Left ventricle myocardium inferior (tissue), 1 donor: Measurements from ENCODE around the gene NHSL1. TPM values are rescaled to one million over a fixed set of nuclear protein-coding genes. Genes with fewer than 3 reads are reported as not detected.

Experiments used
- DNase-seq: peaks from one replicate; pipeline ENCODE4 v3.0.0-alpha.2; 2020
- H3K27ac ChIP-seq: fragments of 200-600 bp; replicated peaks from 2 replicates; pipeline ENCODE4 v1.8.0; 2021
- H3K27me3 ChIP-seq: fragments of 200-600 bp; 2 replicates; pipeline ENCODE4 v1.8.0; 2021; ENCODE audit warnings: low read depth
- H3K36me3 ChIP-seq: fragments of 200-600 bp; 2 replicates; pipeline ENCODE4 v1.8.0; 2021
- H3K4me1 ChIP-seq: fragments of 200-600 bp; 2 replicates; pipeline ENCODE4 v1.8.0; 2021
- H3K4me3 ChIP-seq: fragments of 200-600 bp; 2 replicates; pipeline ENCODE4 v1.8.0; 2021; ENCODE audit warnings: mild to moderate bottlenecking, moderate library complexity
- H3K9me3 ChIP-seq: fragments of 200-600 bp; replicated peaks from 2 replicates; pipeline ENCODE4 v1.8.0; 2021
- CTCF ChIP-seq: fragments of 200-600 bp; IDR thresholded peaks from 2 replicates; pipeline ENCODE4 v1.8.0; 2021; ENCODE audit warnings: antibody characterized with exemption, mild to moderate bottlenecking, borderline replicate concordance
- intact Hi-C: fragments of 100-400 bp; cut with micrococcal nuclease; formaldehyde crosslinking; loops from one replicate; pipeline ENCODE4 v1.11.0; 2022
- total RNA-seq: library from RNA; stranded (reverse); fragmentation: NEBNext Ultra II Directional; extraction: Animal tissue kit (Norgen Biotek cat#: 25700); gene quantifications from one replicate; pipeline ENCODE4 v1.2.1, GENCODE V29; 2021
- donor health status: DM: no; HTN: yes; CAD: no; lungs with severe emphysema.

Gene NHSL1
- total RNA-seq, 1 donor from 2014 or later: 44.7 TPM

- Histone ChIP-seq H3K27ac (peak overlapping the region; percentile 83), H3K4me3 (peak overlapping the region; percentile 65), H3K9me3 (no peaks in the 10 kb centered on the region), H3K36me3 (no peaks in the 10 kb centered on the region), H3K27me3 (no peaks in the 10 kb centered on the region), H3K4me1 (peaks cover 65% of the 10 kb centered on the region)
- DNase-seq: no peak
- intact Hi-C loops: no loop called here
- no peak for TF ChIP-seq CTCF
These were observed 44.4 kb upstream of the NHSL1 start for GRCh38 chr6:138543657-138544056.

GRCh38 chr6:138541823-138542481 lies 42.7 kb upstream of the NHSL1 start:
- Histone ChIP-seq H3K9me3 (no peaks in the 10 kb centered on the region), H3K4me3 (peak overlapping the region; percentile 65), H3K4me1 (peaks cover 78% of the 10 kb centered on the region), H3K36me3 (no peaks in the 10 kb centered on the region), H3K27me3 (no peaks in the 10 kb centered on the region), H3K27ac (peak overlapping the region; percentile 83)
- intact Hi-C loops: no loop called here
- TF ChIP-seq CTCF: no peak
- no peak for DNase-seq

- peak overlapping the region; percentile 65 for H3K4me3 ChIP-seq
- no peaks in the 10 kb centered on the region for H3K27me3 ChIP-seq
- DNase-seq: no peak
- H3K27ac ChIP-seq: peak overlapping the region; percentile 83
- no peaks in the 10 kb centered on the region for H3K36me3 ChIP-seq
- H3K4me1 ChIP-seq: peaks cover 81% of the 10 kb centered on the region
- H3K9me3 ChIP-seq: no peaks in the 10 kb centered on the region
- TF ChIP-seq CTCF: no peak
- intact Hi-C loops: no loop called here
These were observed 41.2 kb upstream of the NHSL1 start for GRCh38 chr6:138540468-138540867.

- Histone ChIP-seq H3K4me1 (peaks cover 84% of the 10 kb centered on the region), H3K27ac (peak overlapping the region; percentile 83)
- intact Hi-C loops: no loop called here
These were observed 40.6 kb upstream of the NHSL1 start for GRCh38 chr6:138539876-138540275.

GRCh38 chr6:138538390-138539031 lies 39.2 kb upstream of the NHSL1 start:
- TF ChIP-seq CTCF: no peak
- Histone ChIP-seq H3K4me1 (peaks cover 96% of the 10 kb centered on the region), H3K4me3 (peak overlapping the region; percentile 1), H3K27ac (peak overlapping the region; percentile 83), H3K9me3 (no peaks in the 10 kb centered on the region), H3K36me3 (no peaks in the 10 kb centered on the region), H3K27me3 (no peaks in the 10 kb centered on the region)
- intact Hi-C loops: no loop called here
- peak; percentile 64 for DNase-seq

More at GRCh38 chr6:138539876-138540275, 40.6 kb upstream of the NHSL1 start:
- no peak for TF ChIP-seq CTCF
- DNase-seq: no peak
- no peaks in the 10 kb centered on the region for H3K27me3 ChIP-seq
- H3K4me3 ChIP-seq: peak overlapping the region; percentile 65
- no peaks in the 10 kb centered on the region for H3K9me3 ChIP-seq
- no peaks in the 10 kb centered on the region for H3K36me3 ChIP-seq
